Upper lobe of left lung (tissue), 6 donors: ENCODE results near the gene RABEP1. TPM values are rescaled to one million over a fixed set of nuclear protein-coding genes. Genes with fewer than 3 reads are reported as not detected.

Experiments
- ATAC-seq, 2 donors: fragments of 200-7000 bp; cut with Tn5 transposase; one replicate each; pipeline ENCODE4 v1.9.1; 2022; ENCODE audit warnings: mild to moderate bottlenecking in 2 of 2, moderate library complexity in 2 of 2; ENCODE audit not compliant: low FRiP score in 2 of 2
- DNase-seq, 2 donors: peaks; one replicate each; pipeline ENCODE4 v3.0.0-alpha.2; 2019 to 2020
- H3K27ac ChIP-seq, 4 donors: fragments of 200-600 bp; sonication (generic); one replicate each; pipeline ENCODE4 v1.5.1; 2016 to 2019
- H3K27me3 ChIP-seq, 4 donors: fragments of 200-600 bp; sonication (generic); one replicate each; pipeline ENCODE4 v1.5.1; 2017 to 2019
- H3K36me3 ChIP-seq, 4 donors: fragments of 200-600 bp; sonication (generic); one replicate each; pipeline ENCODE4 v1.5.1; 2016 to 2019
- H3K4me1 ChIP-seq, 4 donors: fragments of 200-600 bp; sonication (generic); one replicate each; pipeline ENCODE4 v1.5.1; 2018 to 2019
- H3K4me3 ChIP-seq, 4 donors: fragments of 200-600 bp; sonication (generic); one replicate each; pipeline ENCODE4 v1.5.1; 2017 to 2019; ENCODE audit warnings: mild to moderate bottlenecking in 2 of 4, moderate library complexity in 1 of 4
- H3K9me3 ChIP-seq, 4 donors: fragments of 200-600 bp; sonication (generic); one replicate each; pipeline ENCODE4 v1.5.1; 2018 to 2019
- CTCF ChIP-seq, 6 experiments: fragments of 450-650 bp in 4 of 6; fragments of 200-600 bp in 2 of 6; sonication (generic) in 2 of 6; IDR thresholded peaks; one replicate each; pipeline ENCODE4 v1.5.1; 2016 to 2019; ENCODE audit warnings: antibody characterized with exemption in 6 of 6
- EP300 ChIP-seq, 4 donors: sonication (generic); formaldehyde crosslinking; IDR thresholded peaks; one replicate each; pipeline ENCODE4 v1.5.1; 2017; ENCODE audit warnings: antibody characterized with exemption in 4 of 4, control low read depth in 2 of 4
- POLR2A ChIP-seq, 4 donors: fragments of 450-650 bp; IDR thresholded peaks; one replicate each; pipeline ENCODE4 v1.5.1; 2016 to 2017; ENCODE audit warnings: antibody characterized with exemption in 4 of 4, mild to moderate bottlenecking in 2 of 4
- POLR2AphosphoS5 ChIP-seq, 2 donors: sonication (generic); formaldehyde crosslinking; IDR thresholded peaks; one replicate each; pipeline ENCODE4 v1.5.1; 2017; ENCODE audit warnings: antibody characterized with exemption in 2 of 2
- WGBS, 2 donors: methylation state at CpG; one replicate each; pipeline ENCODE4 v1.1.5; 2017 to 2018; 5-methylcytosine and 5-hydroxymethylcytosine counted together
- total RNA-seq, 6 donors: library from RNA; depleted of rRNA in 4 of 6; stranded (reverse); fragments of >200 nt in 4 of 6; gene quantifications; one replicate each; pipeline versions ENCODE4 v1.1.0 to v1.2.1, GENCODE V29; 2016 to 2021
- donor health status: DM: no; HTN: no; CAD: no; lungs with moderate emphysema.
- donor health status: DM: no; HTN: yes; CAD: no; lungs with severe emphysema.

The RABEP1 gene
- total RNA-seq, 6 donors from 2014 or later: 36.1 to 81.7 (median 39.6) TPM

GRCh38 chr17:5431949-5432556 lies 150.0 kb downstream of the RABEP1 start:
- ATAC-seq: no peak
- peaks cover 29 to 95% (median 71%) of the 10 kb centered on the region in 4 donors for H3K36me3 ChIP-seq

DNA sequence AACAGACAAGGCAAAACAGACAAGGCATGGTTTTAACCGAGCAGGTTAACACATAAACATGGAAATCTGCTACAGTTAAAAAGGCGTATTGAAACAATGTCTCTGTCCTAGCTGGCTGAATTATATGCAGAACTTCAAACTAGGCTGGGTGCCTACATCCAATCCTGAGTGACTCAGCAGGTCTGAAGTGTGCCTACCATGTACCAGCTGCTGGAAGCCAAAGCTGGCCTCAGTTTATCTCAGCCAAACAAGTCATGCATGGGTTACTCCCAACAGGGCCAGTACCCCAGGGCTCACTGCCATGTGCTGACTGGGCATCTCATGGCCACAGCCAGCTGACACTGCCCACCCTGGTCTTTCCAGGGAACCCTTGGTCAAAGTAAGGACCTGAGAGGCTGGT lies 152.9 kb downstream of the RABEP1 start:
- no peak for ATAC-seq
- Histone ChIP-seq H3K27ac (no peak overlapping the region), H3K27me3 (no peaks in the 10 kb centered on the region), H3K4me3 (no peak overlapping the region), H3K36me3 (peaks cover 29 to 76% (median 48%) of the 10 kb centered on the region in 4 donors), H3K9me3 (no peaks in the 10 kb centered on the region), H3K4me1 (peaks cover 12 to 27% (median 20%) of the 10 kb centered on the region in 4 donors)
- 92 to 94% methylated on average over 2 of the region's 2 CpGs for WGBS, 2 donors
- DNase-seq: no peak
- TF ChIP-seq CTCF (IDR thresholded peaks at IDR 0.05) (no peak), EP300 (IDR thresholded peaks at IDR 0.05) (no peak), POLR2AphosphoS5 (IDR thresholded peaks at IDR 0.05) (no peak), POLR2A (IDR thresholded peaks at IDR 0.05) (no peak)

More at GRCh38 chr17:5431949-5432556, 150.0 kb downstream of the RABEP1 start:
- Histone ChIP-seq H3K27me3 (no peaks in the 10 kb centered on the region), H3K9me3 (no peaks in the 10 kb centered on the region), H3K4me1 (peaks cover 0 to 16% (median 12%) of the 10 kb centered on the region in 4 donors), H3K27ac (no peak overlapping the region), H3K4me3 (no peak overlapping the region)
- DNase-seq: no peak
- TF ChIP-seq CTCF (IDR thresholded peaks at IDR 0.05): no peak
- no peak for TF ChIP-seq POLR2A (IDR thresholded peaks at IDR 0.05)
- no peak for TF ChIP-seq POLR2AphosphoS5 (IDR thresholded peaks at IDR 0.05)
- TF ChIP-seq EP300 (IDR thresholded peaks at IDR 0.05): no peak
- 75 to 85% methylated on average over 3 of the region's 3 CpGs for WGBS, 2 donors

Other genes starting within 250 kb of the RABEP1 start
- gene SLC52A1, start 246.9 kb upstream of the RABEP1 start, total RNA-seq: 1 to 10 TPM in 2 of 6 donors, under 1 TPM in 4; 0.15 to 4.0 (median 0.82) TPM
- gene ZFP3, start 203.8 kb upstream of the RABEP1 start, total RNA-seq: 1 to 10 TPM in 5 of 6 donors, under 1 TPM in 1; 0.89 to 9.7 (median 5.3) TPM
- 10 to 100 TPM in 2 of 6 donors, 1 to 10 TPM in 4; 5.5 to 27.2 (median 9.4) TPM for gene ZNF232, start 170.4 kb upstream of the RABEP1 start, total RNA-seq
- gene USP6, start 166.3 kb upstream of the RABEP1 start, total RNA-seq: 1 to 10 TPM in 1 of 6 donors, under 1 TPM in 4, not detected in 1; 0.15 to 8.4 (median 0.29) TPM
- gene ZNF594, start 90.4 kb upstream of the RABEP1 start, total RNA-seq: 10 to 100 TPM in 3 of 6 donors, 1 to 10 TPM in 3; 4.9 to 29.3 (median 10.4) TPM
- 10 to 100 TPM in 3 of 6 donors, 1 to 10 TPM in 3; 6.3 to 30.6 (median 10.7) TPM for gene SCIMP, start 47.4 kb upstream of the RABEP1 start, total RNA-seq
- 10 to 100 TPM; 40.4 to 91.4 (median 49.8) TPM for gene NUP88, start 137.4 kb downstream of the RABEP1 start, total RNA-seq
- gene RPAIN, start 137.9 kb downstream of the RABEP1 start, total RNA-seq: 10 to 100 TPM; 32.2 to 78.6 (median 47.1) TPM
- gene C1QBP, start 156.9 kb downstream of the RABEP1 start, total RNA-seq: 100 to 1,000 TPM in 1 of 6 donors, 10 to 100 TPM in 5; 22.0 to 115 (median 73.5) TPM
- gene DHX33, start 186.7 kb downstream of the RABEP1 start, total RNA-seq: 10 to 100 TPM in 4 of 6 donors, 1 to 10 TPM in 2; 5.1 to 11.5 (median 10.4) TPM
- gene DERL2, start 203.9 kb downstream of the RABEP1 start, total RNA-seq: 10 to 100 TPM in 5 of 6 donors, 1 to 10 TPM in 1; 6.3 to 60.5 (median 30.8) TPM
- 10 to 100 TPM in 5 of 6 donors, 1 to 10 TPM in 1; 3.2 to 79.6 (median 15.2) TPM for gene MIS12, start 204.3 kb downstream of the RABEP1 start, total RNA-seq